ENCODE measurements around the gene TOMM70. TPM values are rescaled to one million over a fixed set of nuclear protein-coding genes. Genes with fewer than 3 reads are reported as not detected.
"Not testable (repeated sequence)": the region's sequence is repeated elsewhere in the genome, so short reads cannot be mapped to it uniquely, and the experiment has no call there.

The TOMM70 gene
- 10 to 100 TPM; 44.1 to 56.4 (median 51.0) TPM for total RNA-seq
- polyA plus RNA-seq: 28.4 TPM
- long read RNA-seq, donor 1, full-length matches to known transcripts: 128 of 145 reads
- long read RNA-seq, donor 1, partial matches to known transcripts: 14 of 145 reads
- long read RNA-seq, donor 1, other reads (novel, unspliced or antisense): 3 of 145 reads
- long read RNA-seq, donor 2, full-length matches to known transcripts: 74 of 85 reads
- long read RNA-seq, donor 2, partial matches to known transcripts: 9 of 85 reads
- long read RNA-seq, donor 2, other reads (novel, unspliced or antisense): 2 of 85 reads
- long read RNA-seq, donor 3, full-length matches to known transcripts: 7 of 32 reads
- long read RNA-seq, donor 3, partial matches to known transcripts: 24 of 32 reads
- long read RNA-seq, donor 3, other reads (novel, unspliced or antisense): 1 of 32 reads
- long read RNA-seq, donor 4, full-length matches to known transcripts: 75 of 78 reads
- long read RNA-seq, donor 4, partial matches to known transcripts: 3 of 78 reads
- long read RNA-seq, donor 4, other reads (novel, unspliced or antisense): 0 of 78 reads

- intact Hi-C loops (cut with DNase I): no loop called here
- Histone ChIP-seq H3K4me1 (ENCODE audit: control insufficient read depth, insufficient read depth, low read length) (peaks cover 2% of the 10 kb centered on the region), H3K27me3 (ENCODE audit: control insufficient read depth, insufficient read depth) (no peaks in the 10 kb centered on the region), H3K9me3 (ENCODE audit: control insufficient read depth, low read length) (no peaks in the 10 kb centered on the region), H3K27ac (ENCODE audit: low read length) (peak within 1 kb of the TSS; percentile 96), H3K4me3 (ENCODE audit: low read length) (peak within 1 kb of the TSS; percentile 93)
- ATAC-seq (peak; percentile 98 to 99), DNase-seq (peak; percentile 98 to 100 (median 99))
- under 1% methylated on average over 64 of the region's 64 CpGs for WGBS
Measured at GRCh38 chr3:100400780-100401673, at the start of gene TOMM70, which contains the start of gene LNP1. TOMM70 (minus strand) TSS chr3:100401089; CDS start chr3:100400949, 140 bp downstream. LNP1 (plus strand) TSS chr3:100401539; CDS start chr3:100429730, 28,191 bp downstream.

- no peak overlapping the region for H3K27ac ChIP-seq (ENCODE audit: low read length)
- intact Hi-C loops (cut with DNase I): no loop called here
- no peak for ATAC-seq
- H3K9me3 ChIP-seq (ENCODE audit: control insufficient read depth, low read length): no peaks in the 10 kb centered on the region
- no peaks in the 10 kb centered on the region for H3K4me1 ChIP-seq (ENCODE audit: control insufficient read depth, insufficient read depth, low read length)
- H3K4me3 ChIP-seq (ENCODE audit: low read length): no peak overlapping the region
- H3K27me3 ChIP-seq (ENCODE audit: control insufficient read depth, insufficient read depth): no peaks in the 10 kb centered on the region
- WGBS: 69% methylated on average over 2 of the region's 2 CpGs
- no peak for DNase-seq
Measured at GRCh38 chr3:100449214-100449613, 48.3 kb upstream of the TOMM70 start.

DNA sequence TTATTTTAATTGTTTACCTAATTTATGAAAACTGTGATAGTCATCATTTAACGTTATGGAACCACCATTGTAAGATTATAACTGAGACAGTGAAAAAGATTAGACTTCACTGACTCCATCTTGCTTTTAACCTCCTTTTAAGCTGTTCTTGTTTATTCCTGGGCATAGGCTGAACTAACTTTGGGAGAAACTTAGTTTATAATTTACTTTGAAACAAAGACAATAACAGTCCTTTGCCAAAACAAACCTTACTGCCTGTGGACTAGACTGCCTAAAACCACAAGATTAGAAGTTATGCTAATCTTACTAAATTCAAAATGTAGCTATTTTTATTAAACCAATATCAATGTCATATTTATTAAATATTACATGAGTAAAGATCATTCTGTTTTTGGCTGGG, 47.2 kb upstream of the TOMM70 start:
- no peak for DNase-seq
- no peak for ATAC-seq
- WGBS: 83% methylated on average over 1 of the region's 1 CpG
- H3K27me3 ChIP-seq (ENCODE audit: control insufficient read depth, insufficient read depth): no peaks in the 10 kb centered on the region
- no peak overlapping the region for H3K27ac ChIP-seq (ENCODE audit: low read length)
- no peak overlapping the region for H3K4me3 ChIP-seq (ENCODE audit: low read length)
- H3K9me3 ChIP-seq (ENCODE audit: control insufficient read depth, low read length): no peaks in the 10 kb centered on the region
- intact Hi-C loops (cut with DNase I): no loop called here
- no peaks in the 10 kb centered on the region for H3K4me1 ChIP-seq (ENCODE audit: control insufficient read depth, insufficient read depth, low read length)

GRCh38 chr3:100447067-100447466, 46.2 kb upstream of the TOMM70 start:
- H3K27me3 ChIP-seq (ENCODE audit: control insufficient read depth, insufficient read depth); DNase-seq; H3K9me3 ChIP-seq (ENCODE audit: control insufficient read depth, low read length); H3K27ac ChIP-seq (ENCODE audit: low read length); H3K4me3 ChIP-seq (ENCODE audit: low read length); H3K4me1 ChIP-seq (ENCODE audit: control insufficient read depth, insufficient read depth, low read length); ATAC-seq; intact Hi-C loops (cut with DNase I): not testable (repeated sequence)
- 100% methylated on average over 3 of the region's 3 CpGs for WGBS

- intact Hi-C loops (cut with DNase I): no loop called here
- no peak overlapping the region for H3K4me3 ChIP-seq (ENCODE audit: low read length)
- H3K4me1 ChIP-seq (ENCODE audit: control insufficient read depth, insufficient read depth, low read length): no peaks in the 10 kb centered on the region
- ATAC-seq (no peak), DNase-seq (no peak)
- H3K9me3 ChIP-seq (ENCODE audit: control insufficient read depth, low read length): no peaks in the 10 kb centered on the region
- H3K27me3 ChIP-seq (ENCODE audit: control insufficient read depth, insufficient read depth): no peaks in the 10 kb centered on the region
- no peak overlapping the region for H3K27ac ChIP-seq (ENCODE audit: low read length)
Measured at GRCh38 chr3:100443690-100444089, 42.8 kb upstream of the TOMM70 start.

DNA sequence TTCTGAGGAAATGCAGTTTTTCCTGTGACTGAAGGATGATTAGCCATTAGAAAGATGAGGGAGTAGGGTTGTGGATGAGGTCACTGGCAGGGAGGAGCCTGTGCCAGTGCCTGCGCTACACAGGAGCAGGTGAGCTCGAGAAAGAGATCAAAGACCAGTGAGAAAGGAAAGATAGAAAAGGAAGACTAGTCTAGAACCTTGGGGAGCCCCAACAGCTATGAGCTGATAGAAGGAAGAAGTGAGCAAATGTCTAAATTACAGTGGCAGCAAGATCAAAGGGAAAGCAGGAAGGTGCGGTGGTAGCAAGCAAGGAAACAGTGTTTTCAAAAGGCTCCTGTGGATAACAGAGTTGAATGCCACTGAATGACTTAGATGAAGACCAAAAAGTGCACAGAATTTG, 40.0 kb upstream of the TOMM70 start:
- DNase-seq (no peak), ATAC-seq (no peak)
- Histone ChIP-seq H3K27me3 (ENCODE audit: control insufficient read depth, insufficient read depth) (no peaks in the 10 kb centered on the region), H3K4me1 (ENCODE audit: control insufficient read depth, insufficient read depth, low read length) (no peaks in the 10 kb centered on the region), H3K4me3 (ENCODE audit: low read length) (no peak overlapping the region), H3K9me3 (ENCODE audit: control insufficient read depth, low read length) (no peaks in the 10 kb centered on the region), H3K27ac (ENCODE audit: low read length) (no peak overlapping the region)
- intact Hi-C loops (cut with DNase I): no loop called here
- WGBS: 95% methylated on average over 3 of the region's 3 CpGs

GRCh38 chr3:100438623-100438974, 37.7 kb upstream of the TOMM70 start:
- H3K4me3 ChIP-seq (ENCODE audit: low read length): no peak overlapping the region
- H3K27ac ChIP-seq (ENCODE audit: low read length): no peak overlapping the region
- no peaks in the 10 kb centered on the region for H3K4me1 ChIP-seq (ENCODE audit: control insufficient read depth, insufficient read depth, low read length)
- 86% methylated on average over 2 of the region's 2 CpGs for WGBS
- H3K27me3 ChIP-seq (ENCODE audit: control insufficient read depth, insufficient read depth): no peaks in the 10 kb centered on the region
- ATAC-seq (no peak), DNase-seq (no peak)
- intact Hi-C loops (cut with DNase I): no loop called here
- no peaks in the 10 kb centered on the region for H3K9me3 ChIP-seq (ENCODE audit: control insufficient read depth, low read length)

GRCh38 chr3:100437721-100438622, 37.1 kb upstream of the TOMM70 start:
- Histone ChIP-seq H3K27ac (ENCODE audit: low read length) (no peak overlapping the region), H3K9me3 (ENCODE audit: control insufficient read depth, low read length) (no peaks in the 10 kb centered on the region), H3K27me3 (ENCODE audit: control insufficient read depth, insufficient read depth) (no peaks in the 10 kb centered on the region), H3K4me1 (ENCODE audit: control insufficient read depth, insufficient read depth, low read length) (no peaks in the 10 kb centered on the region), H3K4me3 (ENCODE audit: low read length) (no peak overlapping the region)
- intact Hi-C loops (cut with DNase I): no loop called here
- no peak for ATAC-seq
- 94% methylated on average over 3 of the region's 3 CpGs for WGBS
- no peak for DNase-seq

DNA sequence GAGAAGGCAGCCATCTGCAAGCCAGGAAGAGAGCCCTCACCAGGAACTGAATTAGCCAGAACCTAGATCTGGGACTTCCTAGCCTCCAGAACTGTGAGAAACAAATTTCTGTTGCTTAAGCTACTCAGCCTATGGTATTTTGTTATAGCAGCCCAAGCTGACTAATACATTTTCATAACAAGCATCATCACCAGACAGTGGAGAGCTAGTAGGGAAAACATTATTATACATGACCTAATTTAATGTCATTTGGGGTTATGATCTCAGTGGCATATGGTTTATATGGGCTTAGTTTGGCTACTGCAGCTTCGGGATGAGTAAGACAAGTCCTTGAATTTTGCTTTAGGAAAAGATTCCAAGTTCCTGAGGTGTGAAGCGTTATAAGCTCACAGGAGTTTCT, 36.1 kb upstream of the TOMM70 start:
- Histone ChIP-seq H3K27ac (ENCODE audit: low read length) (no peak overlapping the region), H3K9me3 (ENCODE audit: control insufficient read depth, low read length) (no peaks in the 10 kb centered on the region), H3K4me1 (ENCODE audit: control insufficient read depth, insufficient read depth, low read length) (no peaks in the 10 kb centered on the region), H3K27me3 (ENCODE audit: control insufficient read depth, insufficient read depth) (no peaks in the 10 kb centered on the region), H3K4me3 (ENCODE audit: low read length) (no peak overlapping the region)
- DNase-seq (no peak), ATAC-seq (no peak)
- intact Hi-C loops (cut with DNase I): no loop called here
- WGBS: 82% methylated on average over 2 of the region's 2 CpGs

DNA sequence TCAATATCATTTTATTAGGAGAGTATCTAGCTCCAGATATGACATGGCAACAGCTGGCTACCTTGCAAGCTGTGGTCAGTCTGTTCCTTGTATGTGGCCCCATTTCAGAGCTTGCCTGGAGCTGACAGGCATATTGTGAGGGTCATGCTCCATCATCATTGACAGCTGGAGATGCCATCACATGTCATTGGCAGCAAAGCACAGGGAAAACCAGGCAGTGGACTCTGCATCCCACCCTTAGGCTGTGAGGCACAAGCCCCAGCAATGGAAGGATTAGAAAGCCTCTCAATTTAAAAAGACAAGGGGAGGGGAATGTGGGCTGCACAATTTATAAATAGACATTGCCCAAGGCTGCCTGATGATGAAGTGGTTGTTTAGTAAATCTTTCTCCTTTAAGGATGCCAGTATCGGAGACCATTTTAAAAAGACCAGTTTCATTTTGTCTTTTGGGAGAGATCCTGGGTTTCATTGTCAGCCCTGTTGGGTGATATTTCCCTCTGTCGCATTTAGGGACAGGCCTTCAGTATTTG, 28.4 kb upstream of the TOMM70 start:
- peaks cover 6% of the 10 kb centered on the region for H3K4me1 ChIP-seq (ENCODE audit: control insufficient read depth, insufficient read depth, low read length)
- ATAC-seq (no peak), DNase-seq (no peak)
- H3K9me3 ChIP-seq (ENCODE audit: control insufficient read depth, low read length): no peaks in the 10 kb centered on the region
- H3K27me3 ChIP-seq (ENCODE audit: control insufficient read depth, insufficient read depth): no peaks in the 10 kb centered on the region
- peak overlapping the region; percentile 28 for H3K27ac ChIP-seq (ENCODE audit: low read length)
- H3K4me3 ChIP-seq (ENCODE audit: low read length): peak overlapping the region; percentile 9
- intact Hi-C loops (cut with DNase I): no loop called here
- 47% methylated on average over 2 of the region's 2 CpGs for WGBS

Measured in right cardiac atrium (tissue), 5 donors.